ENCODE results near the gene MYO15B.
A peak's percentile ranks its signal among the peaks of the same experiment; 100 is the strongest.
"Not testable (repeated sequence)": the region's sequence is repeated elsewhere in the genome, so short reads cannot be mapped to it uniquely, and the experiment has no call there.

MYO15B gene

GRCh38 chr17:75626496-75627038, 39.0 kb downstream of the MYO15B start:
- DNase-seq, result no peak

GRCh38 chr17:75627094-75627493, 39.5 kb downstream of the MYO15B start:
- no peak for DNase-seq

GRCh38 chr17:75628425-75628824, 40.8 kb downstream of the MYO15B start:
- no peak for DNase-seq

DNA sequence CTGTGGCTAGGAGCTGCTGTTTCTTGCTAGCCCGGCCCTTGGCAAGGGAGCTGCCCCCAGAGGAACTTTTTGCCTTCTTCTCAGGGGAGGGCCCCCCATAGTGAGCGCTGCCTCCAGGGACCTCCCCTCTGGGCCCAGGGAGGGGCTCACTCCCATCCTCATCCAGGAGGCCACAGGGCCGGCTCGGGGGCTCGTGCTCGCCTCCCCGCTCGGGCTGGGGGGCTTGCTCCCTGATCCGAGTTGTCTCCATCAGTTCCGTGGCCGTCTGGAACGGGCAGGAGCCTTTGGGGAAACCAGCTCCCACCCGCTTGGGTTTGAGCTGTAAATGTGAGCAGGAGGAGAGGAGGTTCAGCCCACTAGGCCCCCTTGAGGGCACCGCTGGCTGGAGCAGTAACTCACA, 41.6 kb downstream of the MYO15B start:
- no peak for DNase-seq

DNA sequence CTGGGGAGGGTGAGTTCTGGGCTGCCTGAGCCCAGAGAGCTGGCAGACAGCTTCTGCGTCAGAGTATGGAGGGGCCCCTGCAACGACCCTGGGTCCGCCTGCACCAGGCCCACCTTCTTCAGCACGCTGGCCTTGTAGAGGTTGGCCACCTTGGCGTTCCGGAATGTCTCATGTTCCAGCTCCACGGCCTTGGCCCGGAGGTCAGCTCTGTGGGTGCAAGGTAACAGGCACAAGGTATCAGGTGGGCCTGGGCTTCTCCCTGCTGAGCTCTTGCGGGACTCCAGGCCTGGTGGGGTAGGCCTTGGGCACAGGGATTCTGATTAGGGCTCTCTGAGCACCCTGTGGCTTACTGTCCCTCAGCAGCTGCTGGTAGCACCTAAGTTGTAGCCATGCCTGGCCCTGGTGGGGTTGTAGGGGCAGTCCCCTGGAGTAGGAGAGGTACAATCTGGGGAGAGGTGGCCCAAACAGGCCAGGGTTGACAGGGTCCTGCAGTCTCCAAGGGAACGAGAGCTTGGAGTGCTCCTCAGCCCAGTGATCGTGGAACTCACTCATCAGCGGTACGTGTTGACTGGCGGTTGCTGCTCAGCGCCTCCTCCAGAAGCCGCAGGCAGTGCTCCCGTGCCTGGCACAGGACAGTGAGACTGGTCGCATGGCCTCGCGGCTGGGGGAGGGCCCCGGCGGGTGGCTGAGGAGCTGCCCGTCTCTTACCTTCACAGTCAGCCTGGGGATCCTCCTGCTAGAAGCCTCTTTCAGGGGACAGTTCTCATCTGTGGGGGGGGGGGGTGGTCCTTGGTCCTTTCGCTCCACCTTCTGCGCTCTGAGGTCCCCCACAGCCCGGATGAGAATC, 42.7 kb downstream of the MYO15B start:
- no peak for DNase-seq

DNA sequence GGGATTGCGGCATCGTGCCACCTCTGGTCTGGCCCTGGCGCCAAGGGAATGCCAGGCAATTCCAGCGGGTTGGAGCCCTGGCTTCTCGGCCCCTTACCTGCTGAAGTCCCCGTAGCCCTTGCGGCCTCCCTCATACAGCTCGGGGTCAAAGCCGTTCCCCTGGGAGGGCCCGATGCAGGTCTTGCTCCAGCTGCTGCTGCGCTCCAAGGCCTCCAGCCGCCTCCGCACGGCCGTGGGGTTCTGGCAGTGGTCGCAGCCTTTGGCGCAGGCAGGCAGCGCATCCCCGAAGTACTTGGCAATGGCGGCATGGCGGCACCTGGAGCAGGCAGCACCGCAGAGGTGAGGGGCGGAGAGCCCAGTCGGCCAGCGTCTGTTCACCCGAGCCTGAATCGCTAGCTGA, 43.8 kb downstream of the MYO15B start:
- no peak for DNase-seq

GRCh38 chr17:75632428-75632827, 44.8 kb downstream of the MYO15B start:
- no peak for DNase-seq

GRCh38 chr17:75632863-75633485, 45.4 kb downstream of the MYO15B start, which contains the start of gene SMIM5:
Gene SMIM5 (plus strand): TSS chr17:75633434. CDS start chr17:75640202, 6,768 bp downstream.
- peak; percentile 81 to 84 for DNase-seq

GRCh38 chr17:75633486-75634375, 46.1 kb downstream of the MYO15B start:
- no peak for DNase-seq

DNA sequence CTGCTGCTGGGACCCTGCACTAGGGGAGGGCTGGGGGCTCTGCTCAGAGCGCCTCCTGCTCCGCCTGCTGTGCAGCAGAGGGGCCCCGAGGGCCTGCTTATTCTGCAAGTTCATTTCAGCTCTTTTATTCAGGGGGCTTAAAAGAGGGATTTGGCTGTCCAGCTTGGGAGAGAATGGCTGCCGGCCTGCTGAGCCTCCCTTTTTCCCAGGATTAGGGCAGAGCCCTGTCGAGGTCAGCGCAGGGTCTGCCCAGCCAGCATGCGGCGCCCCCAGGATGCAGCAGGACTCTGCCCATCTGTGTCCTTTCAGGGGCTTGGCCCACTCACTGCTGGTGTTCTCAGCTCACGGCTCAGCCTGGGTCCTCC, 46.8 kb downstream of the MYO15B start:
- no peak for DNase-seq

- no peak for DNase-seq
Measured at GRCh38 chr17:75634754-75635609, 47.4 kb downstream of the MYO15B start.

- no peak for DNase-seq
Measured at GRCh38 chr17:75635610-75636202, 48.1 kb downstream of the MYO15B start.

DNA sequence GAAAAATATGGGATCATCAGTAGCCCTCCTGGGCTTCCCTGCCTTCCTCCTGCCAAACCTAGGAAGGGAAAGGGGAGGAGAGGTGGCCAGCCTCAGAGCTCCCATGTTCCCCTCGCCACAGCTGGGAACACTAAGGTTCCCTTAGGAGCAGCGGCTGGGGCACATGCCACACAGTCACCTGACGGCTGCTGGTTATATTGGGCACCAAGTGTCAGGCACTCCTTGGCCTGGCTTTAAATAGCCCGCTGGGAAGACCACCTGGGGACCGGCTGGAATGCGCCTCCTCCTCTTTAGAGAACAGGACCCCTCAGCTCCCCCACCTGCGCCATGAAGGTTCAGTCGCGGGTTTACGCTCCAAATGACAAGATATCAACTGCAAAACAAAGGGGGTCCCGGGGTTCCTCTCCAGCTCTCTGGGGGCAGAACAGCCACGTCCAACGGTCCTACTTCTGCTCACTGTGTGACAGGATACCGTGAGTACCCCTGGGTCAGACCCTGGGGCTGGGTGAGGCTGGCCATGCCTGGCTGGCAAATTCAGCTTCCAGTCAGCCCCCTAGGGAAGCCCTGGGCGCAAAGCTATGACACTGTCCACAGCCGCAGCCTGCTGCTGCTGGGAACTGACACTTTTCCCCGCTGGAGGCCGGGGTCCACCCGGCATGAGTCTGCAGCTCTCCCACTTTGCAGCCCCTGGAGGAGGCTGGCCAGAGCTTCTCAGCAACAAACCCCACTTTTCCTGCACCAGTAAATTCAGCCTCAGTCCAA, 49.0 kb downstream of the MYO15B start:
- DNase-seq, result no peak

DNA sequence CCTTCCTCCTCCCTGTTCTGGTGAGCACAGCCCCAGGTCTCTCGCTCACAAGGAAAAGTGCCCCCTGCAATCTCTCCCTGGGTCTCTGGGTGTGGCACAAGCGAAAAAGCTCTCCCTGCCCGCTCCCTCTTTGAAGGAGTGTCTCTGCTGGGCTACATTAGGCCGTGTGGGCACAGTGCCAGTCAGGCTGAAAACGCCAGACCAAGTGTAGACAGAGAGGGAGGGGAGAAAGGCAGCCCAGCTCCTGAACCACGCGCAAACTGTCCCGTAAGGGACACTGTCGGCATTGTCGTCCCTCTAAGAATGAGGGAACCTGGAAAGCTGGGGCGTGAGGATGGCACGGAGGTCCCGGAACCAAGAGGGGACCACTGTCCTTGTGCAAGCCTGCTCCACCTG, 49.5 kb downstream of the MYO15B start:
- no peak for DNase-seq

DNA sequence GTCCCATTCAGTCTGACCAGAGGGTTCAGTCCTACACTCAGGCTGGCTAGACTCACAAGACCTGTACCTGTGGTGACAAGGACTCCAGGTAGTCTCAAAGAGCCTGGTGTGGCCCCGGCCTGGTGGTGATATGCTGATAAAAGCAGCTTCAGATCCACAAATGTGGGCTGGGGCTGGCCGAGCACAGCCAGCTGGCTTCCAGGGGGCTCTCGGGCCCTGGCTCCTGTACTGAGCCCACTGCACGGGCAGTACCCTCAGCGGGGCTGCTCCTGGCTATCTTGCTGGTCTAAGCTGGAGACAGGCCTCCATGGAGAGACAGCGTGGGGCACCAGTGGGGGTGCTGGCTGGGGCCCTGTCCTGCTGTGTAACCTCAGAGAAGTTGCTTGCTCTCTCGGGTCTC, 50.0 kb downstream of the MYO15B start:
- no peak for DNase-seq

- DNase-seq, result not testable (repeated sequence)
Measured at GRCh38 chr17:75638039-75638438, 50.4 kb downstream of the MYO15B start.

- no peak for DNase-seq
Measured at GRCh38 chr17:75638893-75639292, 51.3 kb downstream of the MYO15B start.

DNA sequence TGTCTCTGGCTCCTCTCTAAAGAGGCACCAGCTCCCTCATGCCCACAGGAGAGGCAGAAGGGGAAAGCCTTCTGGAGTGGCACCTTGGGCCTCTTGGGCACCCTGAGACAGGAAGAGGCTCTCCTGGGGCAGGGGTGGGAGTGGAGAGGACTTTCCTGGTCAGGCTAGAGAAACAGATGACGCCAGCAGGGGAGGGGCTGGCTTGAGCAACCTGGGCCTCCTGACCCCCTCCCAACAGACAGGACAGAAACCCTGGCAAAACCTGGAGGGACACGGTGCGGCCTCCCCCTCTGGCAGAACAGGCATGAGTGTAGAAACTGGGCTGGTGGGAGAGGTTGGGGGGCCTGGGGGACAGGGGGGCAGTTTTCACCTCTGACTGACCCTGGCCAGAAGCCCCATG, 51.7 kb downstream of the MYO15B start:
- DNase-seq, result no peak

DNA sequence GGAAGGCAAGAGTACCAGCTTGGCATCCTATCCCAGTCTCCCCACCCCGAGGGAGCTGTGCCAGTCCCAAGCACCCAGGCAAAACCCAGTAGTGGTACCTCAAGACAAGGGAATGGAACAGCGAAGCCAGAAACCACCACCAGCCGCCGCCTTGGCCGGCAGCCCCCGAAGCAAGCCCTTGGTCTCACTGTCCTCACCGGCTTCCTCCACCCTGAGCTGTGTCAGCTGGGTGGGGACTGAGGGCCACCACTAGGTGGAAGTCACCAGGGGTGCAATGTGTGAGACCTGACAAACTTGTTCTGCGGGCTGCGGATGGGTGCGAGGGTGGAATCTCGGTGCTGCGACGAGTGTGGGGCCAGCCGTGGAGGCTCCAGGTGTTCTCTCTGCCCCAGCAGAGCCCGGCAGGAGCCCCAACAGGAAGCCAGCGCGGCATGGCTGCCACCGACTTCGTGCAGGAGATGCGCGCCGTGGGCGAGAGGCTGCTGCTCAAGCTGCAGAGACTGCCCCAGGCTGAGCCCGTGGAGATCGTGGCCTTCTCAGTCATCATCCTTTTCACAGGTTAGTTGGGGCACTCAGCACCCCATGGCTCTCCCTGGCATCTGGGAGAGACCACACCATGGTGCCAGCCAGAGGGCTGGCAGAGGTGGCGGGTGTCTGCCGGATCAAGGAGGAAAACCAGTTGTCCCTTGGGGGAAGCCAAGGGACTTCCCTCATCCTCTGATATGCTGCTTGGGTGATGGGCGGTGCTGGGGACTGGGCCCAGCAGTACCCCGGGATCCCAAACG, 52.4 kb downstream of the MYO15B start:
- DNase-seq, result no peak

DNA sequence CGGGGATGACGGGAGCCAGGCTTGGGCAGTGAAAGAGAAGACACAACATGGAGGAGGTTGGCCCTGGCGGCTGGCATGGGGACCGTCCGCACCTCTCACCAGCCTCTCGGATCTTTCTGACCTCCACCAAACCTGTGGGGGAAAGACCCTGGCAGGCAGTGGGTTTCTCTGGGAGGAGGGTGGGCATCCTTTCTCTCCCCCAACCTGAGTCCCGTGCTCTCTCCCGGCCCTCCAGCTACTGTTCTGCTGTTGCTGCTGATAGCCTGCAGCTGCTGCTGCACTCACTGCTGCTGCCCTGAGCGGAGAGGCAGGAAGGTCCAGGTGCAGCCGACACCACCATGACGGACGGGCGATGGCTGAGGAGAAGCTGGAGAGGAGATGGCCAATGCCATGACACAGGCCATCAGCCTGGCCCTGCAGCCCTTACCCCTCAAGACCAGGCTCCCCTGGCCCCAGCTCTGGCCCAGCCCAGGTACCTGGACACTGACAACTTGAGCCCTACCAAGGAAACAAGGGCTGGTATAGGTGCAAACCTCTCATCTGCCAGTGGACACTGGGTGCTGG, 53.0 kb downstream of the MYO15B start:
- no peak for DNase-seq

All from AML-193 (cell line).